ENCODE measurements around the gene CDK3.
A peak's percentile ranks its signal among the peaks of the same experiment; 100 is the strongest.
"Not testable (repeated sequence)": the region's sequence is repeated elsewhere in the genome, so short reads cannot be mapped to it uniquely, and the experiment has no call there.

CDK3 gene

DNA sequence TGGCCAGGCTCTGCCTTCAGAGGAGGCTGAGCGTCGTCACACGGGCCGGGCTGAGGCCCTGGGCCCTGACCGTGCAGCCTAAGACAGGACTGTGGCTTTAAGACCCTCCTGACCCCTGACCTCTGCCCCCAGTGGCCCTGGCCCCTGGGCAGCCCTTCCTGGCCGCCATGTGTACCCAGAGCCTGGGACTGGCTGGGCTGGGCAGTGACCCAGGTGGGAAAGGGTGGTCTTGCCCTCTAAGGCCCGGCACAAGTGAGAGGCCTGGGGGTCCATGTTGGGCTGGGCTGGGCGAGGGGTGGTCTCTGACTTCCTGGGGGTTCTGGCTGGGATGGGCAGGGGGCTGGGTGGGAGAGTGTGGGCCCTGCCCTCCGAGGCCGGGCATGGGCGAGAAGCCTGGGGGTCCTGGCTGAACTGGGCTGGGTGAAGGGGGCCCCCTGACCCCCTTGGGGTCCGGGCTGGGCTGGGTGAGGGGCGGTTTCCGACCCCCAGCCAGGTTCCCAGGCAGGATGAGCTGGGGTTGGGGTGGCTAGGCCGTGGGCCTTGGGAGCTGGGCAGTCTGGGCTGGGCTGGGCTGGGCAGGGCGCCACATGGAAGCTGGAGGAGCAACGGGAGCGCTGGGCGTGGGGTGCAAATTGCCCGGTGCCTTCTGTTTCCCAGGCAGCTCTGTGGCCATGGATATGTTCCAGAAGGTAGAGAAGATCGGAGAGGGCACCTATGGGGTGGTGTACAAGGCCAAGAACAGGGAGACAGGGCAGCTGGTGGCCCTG, at the start of gene CDK3:
Gene CDK3, plus strand, starts transcription at position 101 of the 767 bp plus-strand sequence. Its CDS starts 571 bp downstream, at position 672.
- DNase-seq: no peak

DNA sequence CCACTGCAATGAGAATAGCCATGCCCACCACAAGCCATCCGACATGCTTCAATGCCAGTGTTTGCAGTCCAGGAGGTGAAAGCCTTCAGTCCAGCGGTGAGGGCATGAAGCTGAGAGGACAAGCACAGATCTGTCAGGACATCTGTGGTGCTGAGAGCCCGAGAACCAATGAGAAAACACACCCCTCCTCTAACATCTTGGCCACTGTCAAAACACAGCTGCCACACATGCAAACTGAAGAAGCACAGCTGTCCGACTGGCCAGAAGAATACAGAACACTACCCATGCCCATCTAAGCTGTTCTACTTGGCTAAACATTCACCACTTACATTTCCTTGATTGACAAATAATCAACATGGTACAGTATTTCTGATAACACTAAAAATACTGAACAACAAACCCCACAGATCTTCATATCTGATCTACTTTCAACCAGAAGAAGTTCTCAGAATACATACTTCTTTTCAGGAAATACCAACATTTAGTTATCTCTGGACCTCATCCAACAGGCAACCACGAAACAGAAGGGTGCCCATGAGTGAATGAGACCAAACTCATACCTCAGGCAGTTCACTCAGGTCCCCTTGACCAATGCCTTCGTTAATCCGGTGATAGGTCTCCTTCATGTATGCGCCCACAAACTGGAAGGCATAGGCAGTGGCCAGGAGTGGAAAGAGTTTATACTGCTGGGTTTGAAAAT, 49.6 kb upstream of the CDK3 start:
- peak; percentile 13 for DNase-seq

DNA sequence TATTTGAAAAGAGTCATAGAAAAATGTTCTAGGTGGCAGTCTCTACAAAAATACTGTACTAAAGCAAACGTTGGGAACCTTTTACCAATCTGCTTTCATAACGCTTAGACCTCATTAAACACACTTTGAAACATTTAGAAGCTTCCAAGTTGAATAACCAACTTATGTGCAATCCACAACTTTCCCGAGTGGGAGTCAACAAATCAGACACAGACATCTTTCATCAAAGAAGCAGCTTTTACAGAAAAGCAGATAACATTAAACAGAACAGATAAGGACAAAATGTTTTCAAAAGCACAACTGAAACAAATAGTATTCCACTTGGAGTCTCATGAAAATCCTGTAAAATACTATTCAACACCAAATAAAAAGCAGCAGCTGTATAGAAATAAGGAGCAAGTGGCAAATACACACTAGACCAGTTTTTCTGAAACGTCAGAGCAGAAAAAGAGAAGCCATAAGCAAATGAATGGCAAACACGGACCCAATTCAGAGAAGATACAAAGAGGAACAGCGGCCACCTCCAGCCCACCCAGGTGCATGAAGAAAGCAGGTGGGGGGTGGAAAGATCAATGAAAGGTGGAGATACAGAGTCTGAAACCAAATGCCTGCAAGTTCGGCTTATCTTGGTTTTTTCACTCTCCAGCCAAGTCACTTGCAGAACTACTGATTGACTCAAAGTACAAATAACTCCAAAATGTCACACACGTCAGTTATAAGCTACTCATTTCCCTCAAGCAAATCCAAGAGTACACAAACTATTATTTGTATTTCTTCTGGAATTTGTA, 41.4 kb upstream of the CDK3 start:
- DNase-seq: no peak

DNA sequence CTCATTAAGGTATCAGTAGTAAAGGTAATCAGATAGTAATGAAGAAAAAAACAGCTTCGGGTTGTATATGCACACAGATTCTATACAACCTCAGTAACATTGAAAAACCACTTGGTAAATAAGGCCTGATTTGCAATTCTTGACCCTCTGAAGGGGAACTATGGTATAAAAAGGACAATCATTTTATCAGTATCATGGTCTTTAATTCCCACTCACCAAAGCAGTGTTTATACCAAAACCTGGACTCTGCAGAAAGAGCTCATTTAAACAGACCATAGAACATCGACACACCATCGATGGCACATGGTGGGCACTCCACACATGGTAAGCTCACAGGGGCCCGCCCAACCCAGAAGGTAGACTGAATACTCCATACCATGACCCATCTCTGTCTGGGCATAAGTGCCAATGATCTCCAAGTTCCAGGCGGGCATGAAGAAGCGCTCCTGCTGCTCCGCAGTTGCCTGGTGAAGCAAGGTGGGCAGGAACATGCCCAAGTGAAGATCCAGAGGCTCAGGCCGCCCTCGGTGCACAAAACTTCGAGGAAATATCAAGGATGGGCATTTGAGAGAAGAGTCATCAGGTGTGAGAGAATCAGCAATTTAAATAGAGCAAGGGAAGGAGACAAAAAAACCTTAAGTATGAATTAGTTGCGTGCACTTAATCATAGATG, 40.7 kb upstream of the CDK3 start:
- no peak for DNase-seq

DNA sequence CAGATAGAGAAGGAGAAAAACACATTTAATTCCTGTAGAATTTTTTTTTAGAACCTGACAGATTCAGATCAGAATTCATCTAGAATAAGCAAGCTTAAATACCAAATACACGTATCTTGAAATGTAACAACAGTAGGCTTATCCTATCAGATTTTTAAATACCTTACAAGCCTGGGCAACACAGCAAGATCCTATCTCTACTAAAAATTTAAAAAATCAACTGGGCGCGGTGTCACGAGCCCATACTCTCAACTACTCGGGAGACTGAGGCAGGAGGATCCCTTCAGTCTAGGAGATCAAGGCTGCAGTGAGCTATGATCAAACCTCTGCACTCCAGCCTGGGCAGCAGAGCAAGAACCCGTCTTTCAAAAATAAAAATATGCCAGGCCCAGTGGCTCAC, 35.2 kb upstream of the CDK3 start:
- no peak for DNase-seq

DNA sequence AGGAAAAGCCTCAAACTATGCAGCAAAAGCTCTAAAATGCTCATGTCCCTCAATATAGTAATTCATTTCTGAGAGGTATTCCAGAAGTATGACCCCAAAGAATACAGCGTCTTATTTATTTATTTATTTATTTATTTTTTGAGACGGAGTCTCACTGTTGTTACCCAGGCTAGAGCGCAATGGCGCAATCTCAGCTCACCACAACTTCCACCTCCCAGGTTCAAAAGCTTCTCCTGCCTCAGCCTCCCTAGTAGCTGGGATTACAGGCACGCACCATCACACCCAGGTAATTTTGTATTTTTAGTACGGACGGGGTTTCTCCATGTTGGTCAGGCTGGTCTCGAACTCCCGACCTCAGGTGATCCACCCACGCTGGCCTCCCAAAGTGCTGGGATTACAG, 31.6 kb upstream of the CDK3 start:
- not testable (repeated sequence) for DNase-seq

DNA sequence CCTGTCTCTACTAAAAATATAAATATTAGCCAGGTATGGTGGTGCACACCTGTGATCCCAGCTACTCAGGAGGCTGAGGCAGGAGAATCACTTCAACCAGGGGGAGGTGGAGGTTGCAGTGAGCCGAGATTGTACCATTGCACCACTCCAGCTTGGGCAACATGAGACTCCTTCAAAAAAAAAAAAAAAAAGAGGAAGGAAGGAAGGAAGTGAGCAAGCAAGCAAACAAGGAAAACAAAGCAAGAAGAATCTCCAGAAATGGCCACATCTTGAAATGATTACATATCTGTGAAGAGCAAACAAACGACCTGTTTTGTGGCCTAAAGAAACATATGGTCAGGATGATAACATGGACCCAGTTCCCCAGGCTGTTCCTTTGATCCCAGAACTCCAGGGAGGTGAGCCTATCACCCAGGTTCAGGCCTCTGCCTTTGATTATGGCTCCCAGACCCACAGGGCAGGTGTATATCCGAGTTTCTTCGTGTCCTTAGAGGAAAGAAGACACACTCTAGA, 30.6 kb upstream of the CDK3 start:
- DNase-seq: no peak

DNA sequence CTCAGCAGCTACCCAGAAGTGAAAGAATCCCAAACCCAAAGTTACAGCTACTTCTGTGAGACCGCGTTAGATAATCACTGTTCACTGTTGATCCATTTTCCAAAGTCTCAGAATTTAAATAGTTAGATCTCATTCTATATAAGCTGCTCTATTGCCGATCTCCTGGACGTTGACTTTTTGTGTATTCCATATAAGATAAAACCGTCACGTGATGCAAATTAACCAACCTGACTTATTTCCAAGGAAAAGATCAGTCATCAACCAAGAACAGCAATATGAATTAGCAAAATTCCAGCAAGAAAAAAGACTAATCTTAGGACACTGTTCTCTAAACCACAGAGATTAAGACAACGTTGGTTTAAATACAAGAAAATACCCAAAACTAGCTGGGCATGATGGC, 30.0 kb upstream of the CDK3 start:
- no peak for DNase-seq

DNA sequence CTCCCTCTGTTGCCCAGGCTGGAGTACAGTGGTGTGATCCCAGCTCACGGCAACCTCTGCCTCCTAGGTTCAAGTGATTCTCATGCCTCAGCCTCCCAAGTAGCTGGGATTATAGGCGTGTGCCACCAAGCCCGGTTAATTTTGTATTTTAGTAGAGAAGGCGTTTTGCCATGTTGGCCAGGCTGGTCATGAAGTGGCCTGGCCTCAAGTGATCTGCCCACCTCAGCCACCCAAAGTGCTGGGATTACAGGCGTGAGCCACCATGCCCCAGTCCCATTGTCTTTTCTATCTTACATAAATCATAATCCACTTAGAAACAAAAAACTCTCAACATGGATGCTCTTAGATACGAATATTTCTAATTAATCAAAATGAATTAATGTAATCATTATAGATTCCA, 25.5 kb upstream of the CDK3 start:
- not testable (repeated sequence) for DNase-seq

DNA sequence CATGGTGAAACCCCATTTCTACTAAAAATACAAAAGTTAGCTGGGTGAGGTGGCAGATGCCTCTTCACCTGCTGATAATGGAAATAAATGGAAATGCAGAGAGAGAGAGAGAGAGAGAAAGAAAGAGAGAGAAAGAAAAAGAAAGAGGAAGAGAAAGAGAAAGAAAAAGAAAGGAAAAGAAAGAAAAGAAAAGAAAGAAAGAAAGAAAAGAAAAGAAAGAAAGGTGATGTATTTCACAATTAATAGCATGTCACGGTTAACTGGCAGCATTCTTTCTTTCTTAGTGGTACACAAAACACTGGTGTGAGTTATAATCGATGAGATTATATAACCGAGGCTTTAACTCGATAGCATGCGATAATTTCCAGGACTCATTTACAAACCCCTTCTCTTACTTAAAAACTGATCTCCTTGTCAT, 24.9 kb upstream of the CDK3 start:
- DNase-seq: no peak

DNA sequence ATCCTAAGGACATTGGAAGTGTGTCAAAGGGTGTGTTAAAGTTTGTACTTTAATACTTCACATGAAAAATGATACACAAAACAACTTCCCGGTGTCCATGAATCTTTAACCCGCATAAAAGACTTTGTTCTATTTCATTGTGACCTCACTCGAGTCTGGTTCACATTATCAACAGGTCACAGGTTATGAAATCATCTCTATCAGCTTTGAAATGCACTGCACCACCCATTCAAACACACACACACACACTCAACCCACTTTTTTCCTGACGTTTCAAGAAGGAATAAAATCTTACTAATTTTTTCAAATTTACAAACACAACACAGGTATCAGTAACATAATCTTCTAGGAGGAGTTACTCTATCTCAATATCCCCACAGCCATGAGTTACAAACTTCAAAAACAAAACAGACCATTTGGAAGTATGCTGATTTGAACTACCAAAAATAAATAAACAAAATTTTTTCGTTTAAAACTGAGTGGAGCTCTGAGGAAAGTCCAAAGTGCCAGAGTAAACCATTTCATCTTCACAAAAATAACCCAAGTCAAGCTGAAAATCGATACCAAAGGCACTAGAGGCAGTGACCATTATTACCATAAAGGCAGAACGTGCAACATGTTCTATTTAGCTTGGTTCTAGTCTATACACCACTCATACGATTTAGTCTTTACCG, 24.3 kb upstream of the CDK3 start:
- DNase-seq: no peak

DNA sequence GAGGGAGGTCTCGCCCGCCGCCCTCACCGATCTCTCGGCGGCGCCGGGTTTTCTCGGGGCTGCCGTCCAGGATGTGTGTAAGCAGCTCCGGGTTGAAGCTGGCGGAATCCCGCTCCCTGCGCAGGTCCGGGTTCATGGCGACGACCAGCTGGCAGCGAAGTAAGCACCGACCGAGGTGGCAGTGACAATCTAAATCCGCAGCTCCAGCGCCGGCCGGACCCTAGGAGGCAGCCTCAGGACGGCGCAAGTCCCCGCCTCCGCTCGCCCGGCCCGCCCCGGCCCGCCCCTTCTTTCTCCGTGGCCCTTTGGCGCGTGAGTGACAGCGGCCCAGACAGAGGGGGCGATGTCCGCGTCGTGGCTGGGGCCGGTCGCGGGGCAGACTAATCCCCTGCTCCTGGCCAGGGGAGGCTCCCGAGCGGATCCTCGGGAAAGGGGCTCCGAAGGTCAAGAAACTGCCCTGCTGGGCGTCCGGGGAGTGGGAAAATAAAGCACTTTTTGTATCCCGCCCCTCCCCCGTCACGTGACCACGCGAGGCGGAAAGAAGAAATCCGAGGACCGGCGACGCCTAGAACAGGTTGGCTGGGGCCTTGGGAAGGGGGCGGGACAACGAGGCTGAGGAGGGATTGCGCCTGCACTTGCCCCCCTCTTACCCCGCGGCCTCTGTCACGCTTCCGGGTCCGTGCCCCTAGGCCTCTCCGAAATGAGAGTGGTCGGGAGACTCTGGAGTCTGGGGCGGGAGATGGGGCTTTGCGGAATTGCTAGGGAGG, 21.5 kb upstream of the CDK3 start, which contains the start of the genes ACOX1 and TEN1:
Gene ACOX1, minus strand, starts transcription at position 229 of the 767 bp plus-strand sequence. Its CDS starts 93 bp downstream, at position 136.
Gene TEN1, plus strand, starts transcription at position 303 of the 767 bp plus-strand sequence. CDS start 6,953 bp downstream, outside the sequence.
- DNase-seq: peak; percentile 97

DNA sequence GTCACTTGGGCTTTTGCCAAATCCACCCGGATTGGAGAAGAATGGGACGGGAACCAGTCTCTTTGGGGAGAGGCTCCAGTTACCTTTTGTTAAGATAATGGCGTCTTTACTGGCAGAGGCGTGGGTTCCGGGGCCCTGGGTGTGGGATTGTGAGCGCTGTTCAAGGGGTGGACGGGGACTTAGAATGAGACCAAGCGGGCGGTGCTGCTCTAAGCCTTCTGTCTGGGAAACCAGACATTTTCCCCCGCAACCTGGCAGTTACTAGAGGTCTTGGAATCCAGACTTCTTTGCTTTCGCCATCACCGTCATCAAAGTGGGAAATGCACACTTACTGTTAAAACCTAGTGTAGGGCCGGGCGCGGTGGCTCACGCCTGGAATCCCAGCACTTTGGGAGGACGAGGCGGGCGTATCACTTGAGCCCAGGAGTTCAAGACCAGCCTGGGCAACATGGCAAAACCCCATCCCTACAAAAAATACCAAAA, 20.9 kb upstream of the CDK3 start:
- DNase-seq: no peak

DNA sequence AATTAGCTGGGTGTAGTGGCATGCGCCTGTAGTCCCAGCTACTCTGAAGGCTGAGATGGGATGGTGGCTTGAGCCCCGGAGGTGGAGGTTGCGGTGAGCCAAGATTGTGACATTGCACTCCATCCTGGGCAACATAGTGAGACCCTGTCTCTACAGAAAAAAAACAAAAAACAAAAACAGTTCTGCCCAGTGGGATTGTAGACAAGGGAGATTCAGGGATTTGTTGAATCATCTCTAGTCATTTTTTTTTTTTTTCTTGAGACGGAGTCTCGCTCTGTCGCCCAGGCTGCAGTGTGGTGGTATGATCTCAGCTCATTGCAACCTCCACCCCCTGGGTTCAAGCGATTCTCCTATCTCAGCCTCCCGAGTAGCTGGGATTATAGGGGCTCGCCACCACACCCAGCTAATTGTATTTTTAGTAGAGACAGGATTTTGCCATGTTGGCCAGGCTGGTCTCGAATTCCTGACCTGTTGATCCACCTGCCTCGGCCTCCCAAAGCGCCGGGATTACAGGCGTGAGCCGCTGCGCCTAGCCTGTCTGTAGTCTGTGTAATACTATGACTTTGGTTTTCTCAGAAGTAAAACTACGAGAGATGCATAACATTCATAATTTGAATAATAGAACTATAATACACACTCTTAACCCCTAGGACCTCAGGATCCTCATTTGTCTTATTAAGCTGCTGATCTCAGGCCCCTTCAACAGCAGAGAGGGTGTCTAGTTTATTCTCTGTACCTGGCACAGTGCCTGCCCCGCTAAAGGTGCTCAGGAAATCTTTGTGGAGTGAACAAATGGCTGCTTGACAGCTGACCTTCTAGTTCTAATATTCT, 20.3 kb upstream of the CDK3 start:
- no peak for DNase-seq

DNA sequence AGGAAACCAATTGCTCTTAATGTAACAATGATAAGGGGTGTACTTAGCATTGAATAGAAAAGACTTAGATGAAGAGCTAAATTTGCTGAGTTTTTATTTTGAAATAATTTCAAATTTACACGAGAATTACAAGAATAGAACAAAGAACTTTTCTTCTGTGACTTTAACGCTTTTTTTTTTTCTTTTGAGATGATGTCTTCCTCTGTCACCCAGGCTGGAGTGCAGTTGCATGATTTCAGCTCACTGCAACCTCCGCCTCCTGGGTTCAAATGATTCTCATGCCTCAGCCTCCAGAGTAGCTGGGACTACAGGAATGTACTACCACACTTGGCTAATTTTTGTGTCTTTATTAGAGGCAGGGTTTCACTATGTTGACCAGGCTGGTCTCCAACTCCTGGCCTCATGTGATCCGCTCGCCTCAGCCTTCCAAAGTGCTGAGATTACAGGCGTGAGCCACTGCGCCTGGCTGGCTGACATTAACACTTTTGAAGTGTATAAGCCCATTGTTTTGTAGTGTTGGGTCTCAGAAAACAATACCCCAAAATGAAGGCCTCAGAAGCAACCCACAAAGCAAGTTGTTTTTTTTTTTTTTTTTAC, 19.5 kb upstream of the CDK3 start:
- no peak for DNase-seq

DNA sequence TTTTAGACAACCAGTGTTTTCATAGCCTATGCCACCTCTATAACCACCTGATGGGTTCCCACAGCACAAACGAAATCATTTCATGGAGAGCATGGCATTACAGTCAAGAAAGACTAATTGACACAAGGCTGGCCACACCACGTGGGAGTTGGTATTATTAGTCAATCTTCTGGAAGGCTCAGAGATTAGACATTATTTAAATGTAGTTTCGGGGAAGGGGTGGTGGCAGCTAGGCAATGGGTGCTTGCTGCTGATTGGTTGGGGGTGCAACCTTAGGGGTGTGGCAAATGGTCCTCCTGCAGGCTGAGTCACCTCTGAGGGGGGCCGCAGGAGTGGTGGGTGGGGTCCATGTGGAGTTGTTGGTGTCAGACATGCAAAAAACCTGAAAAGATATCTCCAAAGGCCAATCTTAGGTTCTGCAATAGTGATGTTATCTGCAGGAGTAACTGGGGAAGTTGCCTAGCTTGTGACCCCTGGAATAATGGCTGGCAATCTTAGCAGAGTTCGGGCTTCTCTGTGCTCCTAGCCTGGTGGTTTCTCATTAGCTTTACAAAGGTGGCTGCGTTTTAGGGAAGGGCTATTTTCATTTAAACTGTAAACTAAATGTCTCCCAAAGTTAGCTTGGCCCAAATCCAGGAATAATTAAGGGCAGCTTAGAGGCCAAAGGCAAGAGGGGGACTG, 17.0 kb upstream of the CDK3 start:
- no peak for DNase-seq

DNA sequence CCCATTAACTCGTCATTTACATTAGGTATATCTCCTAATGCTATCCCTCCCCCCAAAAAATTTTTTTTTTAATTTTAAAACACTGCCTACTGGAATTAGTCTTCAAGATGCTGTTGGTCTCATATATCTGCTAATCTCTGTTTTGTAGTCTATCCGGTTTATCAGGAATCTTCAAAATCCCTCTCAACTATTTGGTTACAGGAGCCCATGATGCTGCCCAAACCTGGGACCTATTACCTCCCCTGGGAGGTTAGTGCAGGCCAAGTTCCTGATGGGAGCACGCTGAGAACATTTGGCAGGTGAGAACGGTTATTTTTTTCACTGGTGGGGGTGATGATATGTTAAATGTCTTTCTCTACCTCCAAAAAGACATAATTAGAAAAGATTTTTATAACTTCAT, 14.7 kb upstream of the CDK3 start:
- DNase-seq: no peak

DNA sequence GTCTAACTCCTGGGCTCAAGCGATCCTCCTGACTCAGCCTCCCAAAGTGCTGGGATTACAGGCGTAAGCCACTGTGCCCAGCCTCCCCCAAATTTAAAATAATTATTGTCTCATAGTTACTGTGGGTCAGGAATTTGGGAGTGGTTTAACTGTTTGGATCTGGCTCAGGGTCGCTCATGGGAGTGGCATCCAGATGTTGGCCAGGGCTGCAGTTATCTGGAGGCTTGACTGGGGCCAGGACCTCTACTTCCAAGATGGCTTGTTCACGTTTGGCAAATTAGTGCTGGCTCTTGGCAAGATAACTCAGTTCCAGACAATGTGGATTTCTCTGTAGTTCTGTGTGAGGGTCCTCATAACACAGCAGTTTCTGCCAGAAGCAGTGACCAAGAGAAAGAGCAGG, 13.6 kb upstream of the CDK3 start:
- no peak for DNase-seq

DNA sequence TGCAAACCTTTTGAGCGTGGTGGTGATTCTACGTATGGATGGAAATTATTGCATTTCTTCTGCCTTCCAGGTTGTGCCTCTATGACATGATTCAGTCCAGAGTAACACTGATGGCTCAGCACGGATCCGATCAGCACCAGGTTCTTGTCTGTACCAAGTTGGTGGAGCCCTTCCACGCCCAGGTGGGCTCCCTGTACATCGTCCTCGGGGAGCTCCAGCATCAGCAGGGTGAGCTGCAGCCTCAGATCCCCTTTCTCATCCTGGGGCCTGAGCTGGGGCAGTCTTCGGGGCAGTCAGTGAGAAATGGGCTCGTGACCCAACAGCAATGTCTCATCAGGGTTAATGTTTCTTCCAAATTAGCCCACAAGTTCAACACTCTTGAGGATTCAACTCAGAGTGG, 9.3 kb upstream of the CDK3 start:
- no peak for DNase-seq

All from activated CD4-positive, alpha-beta T cell treated with anti-CD3 and anti-CD28 coated beads, Interleukin-2, amount 50 U/mL, for 16 hours (primary cell).